ENCODE data around the gene KRTAP2-1. TPM values are rescaled to one million over a fixed set of nuclear protein-coding genes. Genes with fewer than 3 reads are reported as not detected.
A peak's percentile ranks its signal among the peaks of the same experiment; 100 is the strongest.

KRTAP2-1 gene
- total and polyA plus RNA-seq, 2 of the 13 experiments (the other 11 are each of a cell fraction or from before 2014, with no cell fraction given): not detected

- peak; percentile 52; the same call in 1 of the 2 replicates for TF ChIP-seq ZBED4 (CRISPR knock-in tag; IDR thresholded peaks at IDR 0.05; ENCODE audit: borderline replicate concordance)
- no peak for TF ChIP-seq SNAPC4 (CRISPR knock-in tag; IDR thresholded peaks at IDR 0.05)
- TF ChIP-seq HNF1B (CRISPR knock-in tag; IDR thresholded peaks at IDR 0.05): no peak
- TF ChIP-seq LRRFIP1 (CRISPR knock-in tag; conservative IDR thresholded peaks at IDR 0.05): no peak
- peak; percentile 63 for TF ChIP-seq EHMT2 (IDR thresholded peaks at IDR 0.05; ENCODE audit: borderline replicate concordance, low read depth, low read length)
- TF ChIP-seq GRHL1 (CRISPR knock-in tag; conservative IDR thresholded peaks at IDR 0.05): no peak
- TF ChIP-seq ZNF264 (CRISPR knock-in tag; IDR thresholded peaks at IDR 0.05): peak; percentile 58; the same call in 1 of the 2 replicates
- TF ChIP-seq RFX1 (IDR thresholded peaks at IDR 0.05): no peak
- no peak for TF ChIP-seq TIGD3 (CRISPR knock-in tag; IDR thresholded peaks at IDR 0.05; ENCODE audit: borderline replicate concordance)
- no peak for TF ChIP-seq ZNF230 (CRISPR knock-in tag; IDR thresholded peaks at IDR 0.05)
- TF ChIP-seq JDP2 (CRISPR knock-in tag; IDR thresholded peaks at IDR 0.05; ENCODE audit: borderline replicate concordance): no peak
- TF ChIP-seq ZNF605 (CRISPR knock-in tag; IDR thresholded peaks at IDR 0.05): no peak
Observed at GRCh38 chr17:41009301-41009760, 37.8 kb downstream of the KRTAP2-1 start (continued).

Data from HepG2 (cell line).